Endothelial cell of umbilical vein (primary cell): ENCODE results near the gene LHFPL6.

Source experiments
- EZH2 ChIP-seq: IDR thresholded peaks from 2 replicates; pipeline ENCODE4 v1.6.1; 2012; ENCODE audit warnings: borderline replicate concordance, low read depth, mild to moderate bottlenecking, moderate library complexity, low read length, inconsistent platforms; ENCODE audit not compliant: severe bottlenecking
- GATA2 ChIP-seq: IDR thresholded peaks from 2 replicates; pipeline ENCODE4 v1.7.0; 2011; ENCODE audit warnings: low read depth, mild to moderate bottlenecking, moderate library complexity, mixed read lengths, low read length; ENCODE audit not compliant: insufficient read length, insufficient read depth
- JUN ChIP-seq: IDR thresholded peaks from 2 replicates; pipeline ENCODE4 v1.6.1; 2011; ENCODE audit warnings: borderline replicate concordance, low read depth; ENCODE audit not compliant: insufficient read length, insufficient read depth
- MYC ChIP-seq: IDR thresholded peaks from one replicate; pipeline ENCODE4 v1.6.1; 2011; ENCODE audit warnings: mild to moderate bottlenecking, low read depth, low read length
- POLR2A ChIP-seq: IDR thresholded peaks from 2 replicates; pipeline ENCODE4 v1.6.1; 2012; ENCODE audit warnings: low read depth, mild to moderate bottlenecking, control low read depth, low read length
- POLR2AphosphoS5 ChIP-seq: IDR thresholded peaks from 2 replicates; pipeline ENCODE4 v1.6.1; 2012; ENCODE audit warnings: low read depth, mild to moderate bottlenecking, control low read depth, low read length, moderate library complexity; ENCODE audit not compliant: insufficient read depth
- TF ChIP-seq, protein P1 (sequence below), 2 donors: IDR thresholded peaks; 1 replicate in 1 of 2; 2 replicates in 1 of 2; pipeline ENCODE4 v1.5.1; 2011; ENCODE audit warnings: low read length in 2 of 2, mild to moderate bottlenecking in 2 of 2, moderate library complexity in 2 of 2, control low read depth in 1 of 2, inconsistent platforms in 1 of 2, low read depth in 1 of 2; ENCODE audit not compliant: insufficient read depth in 1 of 2; ENCODE audit errors: extremely low read depth in 1 of 2
- TF ChIP-seq, protein P2 (sequence below): IDR thresholded peaks from 2 replicates; pipeline ENCODE4 v1.6.1; 2011; ENCODE audit not compliant: insufficient read depth, insufficient read length

DNA sequence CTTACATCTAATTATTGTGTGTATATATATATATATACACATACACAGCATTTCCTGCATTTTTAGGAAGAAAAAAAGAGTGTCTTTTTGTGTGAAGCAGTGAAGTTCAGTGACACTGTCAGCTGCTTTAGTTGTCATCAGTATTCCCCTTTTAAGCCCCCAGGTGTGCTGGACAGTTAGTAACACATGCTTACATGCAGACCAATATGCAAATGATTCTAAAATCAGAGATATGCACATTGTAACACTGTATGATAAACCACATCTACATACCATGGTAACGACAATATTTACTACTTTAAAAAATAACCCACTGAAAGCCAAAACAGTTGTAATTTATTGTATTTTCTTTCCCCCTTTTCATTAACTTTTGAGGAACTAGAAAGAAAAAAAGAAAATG is 16.8 kb downstream of the LHFPL6 start:
- TF ChIP-seq, protein P1, sequence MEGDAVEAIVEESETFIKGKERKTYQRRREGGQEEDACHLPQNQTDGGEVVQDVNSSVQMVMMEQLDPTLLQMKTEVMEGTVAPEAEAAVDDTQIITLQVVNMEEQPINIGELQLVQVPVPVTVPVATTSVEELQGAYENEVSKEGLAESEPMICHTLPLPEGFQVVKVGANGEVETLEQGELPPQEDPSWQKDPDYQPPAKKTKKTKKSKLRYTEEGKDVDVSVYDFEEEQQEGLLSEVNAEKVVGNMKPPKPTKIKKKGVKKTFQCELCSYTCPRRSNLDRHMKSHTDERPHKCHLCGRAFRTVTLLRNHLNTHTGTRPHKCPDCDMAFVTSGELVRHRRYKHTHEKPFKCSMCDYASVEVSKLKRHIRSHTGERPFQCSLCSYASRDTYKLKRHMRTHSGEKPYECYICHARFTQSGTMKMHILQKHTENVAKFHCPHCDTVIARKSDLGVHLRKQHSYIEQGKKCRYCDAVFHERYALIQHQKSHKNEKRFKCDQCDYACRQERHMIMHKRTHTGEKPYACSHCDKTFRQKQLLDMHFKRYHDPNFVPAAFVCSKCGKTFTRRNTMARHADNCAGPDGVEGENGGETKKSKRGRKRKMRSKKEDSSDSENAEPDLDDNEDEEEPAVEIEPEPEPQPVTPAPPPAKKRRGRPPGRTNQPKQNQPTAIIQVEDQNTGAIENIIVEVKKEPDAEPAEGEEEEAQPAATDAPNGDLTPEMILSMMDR (IDR thresholded peaks at IDR 0.05; ENCODE audit: extremely low read depth in 1 of 2, insufficient read depth in 1 of 2, low read depth in 1 of 2, low read length in 2 of 2) = no peak
- TF ChIP-seq EZH2 (no peak), POLR2A (no peak), JUN (no peak), POLR2AphosphoS5 (no peak), MYC (no peak), GATA2 (no peak)
- TF ChIP-seq, protein P2, sequence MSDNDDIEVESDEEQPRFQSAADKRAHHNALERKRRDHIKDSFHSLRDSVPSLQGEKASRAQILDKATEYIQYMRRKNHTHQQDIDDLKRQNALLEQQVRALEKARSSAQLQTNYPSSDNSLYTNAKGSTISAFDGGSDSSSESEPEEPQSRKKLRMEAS = no peak
